Mononuclear cell (primary cell): ENCODE data around the gene TRUB1. TPM values are rescaled to one million over a fixed set of nuclear protein-coding genes. Genes with fewer than 3 reads are reported as not detected.

Experiments used
- H3K27me3 ChIP-seq: 2 replicates; pipeline ENCODE4 v1.6.0; 2011; ENCODE audit warnings: low read length, control low read depth; ENCODE audit not compliant: insufficient read depth
- H3K4me1 ChIP-seq: 2 replicates; pipeline ENCODE4 v1.5.1; 2011; ENCODE audit warnings: mild to moderate bottlenecking, low read length, control low read depth; ENCODE audit not compliant: insufficient read depth
- H3K4me3 ChIP-seq: 2 replicates; pipeline ENCODE4 v1.5.1; 2011; ENCODE audit warnings: mild to moderate bottlenecking, low read length, moderate library complexity
- H3K9me3 ChIP-seq: 2 replicates; pipeline ENCODE4 v1.5.1; 2011; ENCODE audit warnings: low read depth, mild to moderate bottlenecking, control low read depth, low read length
- total RNA-seq: library from RNA; depleted of rRNA; stranded (reverse); fragments of >200 nt; gene quantifications from one replicate; pipeline ENCODE4 v1.2.3, GENCODE V29; 2012

Gene TRUB1
- total RNA-seq, 1 donor: 15.7 TPM

- Histone ChIP-seq H3K27me3 (no peaks in the 10 kb centered on the region), H3K9me3 (peaks cover 7% of the 10 kb centered on the region), H3K4me1 (no peaks in the 10 kb centered on the region), H3K4me3 (no peak overlapping the region)
These were observed 50.0 kb downstream of the TRUB1 start for GRCh38 chr10:114987995-114988394.

DNA sequence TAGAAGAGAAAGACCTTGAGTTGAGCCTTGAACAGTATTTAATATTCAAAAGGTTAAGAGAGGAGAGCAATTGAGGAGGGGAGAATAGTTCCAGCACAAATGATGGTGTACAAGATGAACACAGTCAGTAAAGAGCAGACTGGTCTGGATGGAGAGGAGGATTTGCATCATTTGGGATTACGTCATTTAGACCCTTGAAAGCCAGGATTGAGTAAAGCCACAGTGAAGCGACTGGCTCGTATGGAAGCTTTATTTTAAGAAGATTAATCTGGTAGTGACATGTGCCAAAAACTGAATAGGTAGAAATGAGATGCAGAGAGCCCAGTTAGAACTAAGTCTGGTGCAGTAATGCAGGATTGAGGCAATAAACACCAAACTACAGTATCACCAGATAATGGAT is 52.6 kb downstream of the TRUB1 start:
- Histone ChIP-seq H3K4me3 (no peak overlapping the region), H3K9me3 (no peaks in the 10 kb centered on the region), H3K4me1 (no peaks in the 10 kb centered on the region), H3K27me3 (no peaks in the 10 kb centered on the region)

GRCh38 chr10:114990991-114991390 is 53.0 kb downstream of the TRUB1 start:
- no peak overlapping the region for H3K4me3 ChIP-seq
- no peaks in the 10 kb centered on the region for H3K27me3 ChIP-seq
- no peaks in the 10 kb centered on the region for H3K4me1 ChIP-seq
- no peaks in the 10 kb centered on the region for H3K9me3 ChIP-seq

GRCh38 chr10:114992189-114992775 is 54.3 kb downstream of the TRUB1 start:
- Histone ChIP-seq H3K4me3 (no peak overlapping the region), H3K9me3 (no peaks in the 10 kb centered on the region), H3K4me1 (no peaks in the 10 kb centered on the region), H3K27me3 (no peaks in the 10 kb centered on the region)

DNA sequence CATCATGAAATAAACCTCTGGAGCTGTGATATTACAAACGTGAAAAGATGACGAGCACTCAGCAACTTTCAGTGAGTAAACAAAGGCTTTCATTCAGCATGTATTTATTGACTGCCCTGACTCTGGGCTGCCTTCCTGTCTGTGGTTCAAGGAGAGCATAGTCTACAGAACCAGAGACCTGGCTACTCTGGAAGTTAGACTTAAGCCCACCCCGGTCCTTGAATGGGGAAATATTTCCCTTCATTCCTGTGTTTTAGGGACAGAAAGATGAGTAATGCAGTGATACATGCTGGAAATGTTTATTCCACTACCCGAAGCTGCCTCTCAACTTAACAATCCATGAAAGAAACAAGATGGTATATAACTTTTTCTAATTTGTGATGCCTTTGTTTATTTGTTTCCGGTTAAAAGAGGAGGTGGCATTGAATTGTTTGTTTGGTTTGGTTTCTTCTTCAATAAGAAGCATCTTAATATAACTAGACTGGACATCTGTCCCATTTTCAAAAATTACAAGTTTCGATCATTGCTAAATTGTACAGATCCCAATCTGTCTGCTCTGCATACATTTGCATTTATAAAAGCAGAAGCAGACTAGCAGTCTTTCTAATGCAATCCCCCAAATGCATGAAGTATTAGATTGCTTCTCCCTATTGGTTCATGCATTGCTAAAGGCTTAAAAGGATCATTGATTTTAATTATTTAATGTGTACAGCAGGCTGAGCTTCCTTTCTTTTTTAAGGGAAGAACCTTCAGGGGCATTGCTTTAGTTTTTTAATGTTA is 57.7 kb downstream of the TRUB1 start:
- H3K27me3 ChIP-seq: no peaks in the 10 kb centered on the region
- H3K4me1 ChIP-seq: no peaks in the 10 kb centered on the region
- no peak overlapping the region for H3K4me3 ChIP-seq
- H3K9me3 ChIP-seq: no peaks in the 10 kb centered on the region

- Histone ChIP-seq H3K27me3 (no peaks in the 10 kb centered on the region), H3K4me3 (no peak overlapping the region), H3K9me3 (no peaks in the 10 kb centered on the region), H3K4me1 (no peaks in the 10 kb centered on the region)
These were observed 58.5 kb downstream of the TRUB1 start for GRCh38 chr10:114996542-114996941.

- no peak overlapping the region for H3K4me3 ChIP-seq
- H3K27me3 ChIP-seq: no peaks in the 10 kb centered on the region
- H3K4me1 ChIP-seq: no peaks in the 10 kb centered on the region
- no peaks in the 10 kb centered on the region for H3K9me3 ChIP-seq
These were observed 61.0 kb downstream of the TRUB1 start for GRCh38 chr10:114998993-114999392.

DNA sequence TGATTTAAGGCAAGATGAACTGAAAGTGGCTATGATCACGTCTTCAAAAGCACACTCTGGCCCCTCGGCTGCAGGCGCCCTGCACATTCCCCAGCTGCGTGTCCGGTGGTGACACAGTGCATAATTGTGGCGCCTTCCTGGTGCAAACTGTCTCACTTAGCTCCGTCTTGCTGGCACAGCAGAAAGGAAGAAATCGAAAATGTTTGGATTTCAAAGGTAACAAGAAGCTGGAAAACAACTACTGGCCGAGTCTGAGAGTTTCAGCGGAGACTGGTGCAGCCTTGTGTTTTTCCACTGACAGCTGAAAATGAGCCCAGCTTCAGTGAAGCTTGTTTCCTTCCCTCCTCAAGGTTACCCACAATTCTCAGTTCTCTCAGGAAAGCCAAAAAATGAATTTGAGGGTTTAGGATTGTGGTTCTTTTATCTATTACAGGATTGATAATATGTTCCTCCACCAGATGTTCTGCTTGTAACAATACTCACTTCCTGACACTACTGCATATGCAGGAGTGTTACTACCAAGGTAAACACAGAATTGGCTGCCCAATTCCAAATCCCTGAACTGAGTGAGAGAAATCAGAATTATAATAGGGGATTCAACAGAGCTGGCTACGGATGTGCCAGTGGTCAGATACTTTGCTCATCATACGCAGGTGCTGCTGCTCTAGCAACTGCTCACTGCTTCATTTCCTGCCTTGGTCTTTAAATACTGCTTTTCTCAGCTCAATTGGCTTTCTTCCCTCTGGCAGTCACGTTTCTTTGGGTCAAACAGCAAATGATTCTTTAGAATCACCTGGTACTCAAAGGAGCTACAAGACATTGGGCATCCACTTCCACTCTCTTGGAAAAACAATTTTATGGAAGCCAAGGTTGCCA is 63.7 kb downstream of the TRUB1 start:
- H3K4me3 ChIP-seq: no peak overlapping the region

GRCh38 chr10:115003396-115003795 is 65.4 kb downstream of the TRUB1 start:
- H3K27me3 ChIP-seq: no peaks in the 10 kb centered on the region
- no peaks in the 10 kb centered on the region for H3K4me1 ChIP-seq
- no peak overlapping the region for H3K4me3 ChIP-seq
- H3K9me3 ChIP-seq: no peaks in the 10 kb centered on the region

More for the DNA sequence above, 63.7 kb downstream of the TRUB1 start:
- no peaks in the 10 kb centered on the region for H3K9me3 ChIP-seq
- H3K27me3 ChIP-seq: no peaks in the 10 kb centered on the region
- H3K4me1 ChIP-seq: no peaks in the 10 kb centered on the region

GRCh38 chr10:115004236-115004862 is 66.4 kb downstream of the TRUB1 start:
- no peaks in the 10 kb centered on the region for H3K27me3 ChIP-seq
- H3K9me3 ChIP-seq: no peaks in the 10 kb centered on the region
- H3K4me1 ChIP-seq: no peaks in the 10 kb centered on the region
- no peak overlapping the region for H3K4me3 ChIP-seq

GRCh38 chr10:115005771-115006170 is 67.8 kb downstream of the TRUB1 start:
- H3K4me3 ChIP-seq: no peak overlapping the region
- no peaks in the 10 kb centered on the region for H3K4me1 ChIP-seq

GRCh38 chr10:115018185-115018931 is 80.4 kb downstream of the TRUB1 start:
- no peaks in the 10 kb centered on the region for H3K9me3 ChIP-seq
- H3K27me3 ChIP-seq: no peaks in the 10 kb centered on the region
- no peak overlapping the region for H3K4me3 ChIP-seq
- no peaks in the 10 kb centered on the region for H3K4me1 ChIP-seq

More at GRCh38 chr10:115005771-115006170, 67.8 kb downstream of the TRUB1 start:
- no peaks in the 10 kb centered on the region for H3K9me3 ChIP-seq
- no peaks in the 10 kb centered on the region for H3K27me3 ChIP-seq

DNA sequence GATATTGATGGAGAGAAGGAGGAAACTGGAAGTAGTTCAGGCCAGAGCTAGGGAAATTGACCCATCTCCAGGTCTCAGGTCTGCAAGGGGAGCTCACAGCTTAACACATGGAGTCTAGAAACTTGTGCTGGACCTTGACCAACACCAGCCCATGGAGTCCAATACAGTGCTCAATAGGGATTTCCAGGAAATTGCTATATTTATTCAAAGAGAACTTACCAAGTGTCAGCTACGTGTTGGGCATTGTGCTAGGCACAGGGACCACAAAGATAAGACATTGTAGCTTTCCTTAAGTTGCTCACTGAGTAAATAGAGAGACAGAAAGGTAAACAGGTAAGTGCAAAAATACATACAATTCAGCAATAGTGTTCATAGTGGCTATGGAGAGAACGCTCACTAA is 82.5 kb downstream of the TRUB1 start:
- H3K4me3 ChIP-seq: no peak overlapping the region
- H3K4me1 ChIP-seq: no peaks in the 10 kb centered on the region
- no peaks in the 10 kb centered on the region for H3K27me3 ChIP-seq
- no peaks in the 10 kb centered on the region for H3K9me3 ChIP-seq

DNA sequence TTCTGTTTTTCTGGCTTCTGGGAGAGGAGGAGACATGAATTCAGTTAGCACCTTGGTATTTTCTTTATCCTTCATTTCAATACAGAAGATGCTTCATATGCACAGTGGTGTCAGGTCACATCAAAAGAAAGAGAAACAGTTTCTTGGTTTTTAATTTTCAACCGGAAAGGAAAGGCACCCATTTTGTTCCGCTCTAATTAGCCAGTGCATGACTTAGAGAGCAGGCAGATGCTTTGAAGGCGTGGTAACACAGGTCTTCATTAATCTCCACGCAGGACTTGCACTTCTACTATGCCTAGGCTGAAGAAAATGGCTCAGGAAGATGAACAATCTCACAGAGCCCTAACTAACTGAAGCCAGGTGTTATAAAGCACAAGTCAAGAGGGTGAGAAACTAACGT is 84.7 kb downstream of the TRUB1 start:
- no peaks in the 10 kb centered on the region for H3K4me1 ChIP-seq
- H3K4me3 ChIP-seq: no peak overlapping the region
- no peaks in the 10 kb centered on the region for H3K9me3 ChIP-seq
- H3K27me3 ChIP-seq: no peaks in the 10 kb centered on the region
